Ishikawa (cell line): Measurements from ENCODE around the gene ADCY10.

Source experiments
- EP300 ChIP-seq: IDR thresholded peaks from 2 replicates; pipeline ENCODE4 v1.6.1; 2012; ENCODE audit warnings: borderline replicate concordance
- FOXM1 ChIP-seq: IDR thresholded peaks from 2 replicates; pipeline ENCODE4 v1.6.1; 2012; ENCODE audit warnings: low read depth, borderline replicate concordance
- REST ChIP-seq: IDR thresholded peaks from 2 replicates; pipeline ENCODE4 v1.6.1; 2012; ENCODE audit warnings: low read depth, mild to moderate bottlenecking

GRCh38 chr1:167882376-167882775 is 31.6 kb downstream of the ADCY10 start:
- TF ChIP-seq REST: no peak
- TF ChIP-seq FOXM1: no peak
- TF ChIP-seq EP300: no peak
